ENCODE measurements around the gene NUDT3.

Gene NUDT3

DNA sequence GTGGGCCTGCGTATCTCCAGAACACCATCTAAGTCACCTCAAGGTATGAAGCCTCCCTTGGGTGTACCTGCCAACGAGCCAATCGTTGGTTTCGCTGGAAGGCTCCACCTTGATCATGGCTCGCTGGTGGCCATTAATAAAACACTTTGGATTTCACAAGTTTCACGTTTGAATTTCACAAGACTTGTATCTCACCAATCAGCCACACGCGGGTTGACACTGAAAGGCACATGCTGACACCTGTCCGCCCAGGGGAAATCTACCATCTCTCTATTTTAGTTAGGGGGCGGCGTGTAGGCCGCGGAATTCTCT is 156.4 kb downstream of the NUDT3 start:
- DNase-seq = no peak

DNA sequence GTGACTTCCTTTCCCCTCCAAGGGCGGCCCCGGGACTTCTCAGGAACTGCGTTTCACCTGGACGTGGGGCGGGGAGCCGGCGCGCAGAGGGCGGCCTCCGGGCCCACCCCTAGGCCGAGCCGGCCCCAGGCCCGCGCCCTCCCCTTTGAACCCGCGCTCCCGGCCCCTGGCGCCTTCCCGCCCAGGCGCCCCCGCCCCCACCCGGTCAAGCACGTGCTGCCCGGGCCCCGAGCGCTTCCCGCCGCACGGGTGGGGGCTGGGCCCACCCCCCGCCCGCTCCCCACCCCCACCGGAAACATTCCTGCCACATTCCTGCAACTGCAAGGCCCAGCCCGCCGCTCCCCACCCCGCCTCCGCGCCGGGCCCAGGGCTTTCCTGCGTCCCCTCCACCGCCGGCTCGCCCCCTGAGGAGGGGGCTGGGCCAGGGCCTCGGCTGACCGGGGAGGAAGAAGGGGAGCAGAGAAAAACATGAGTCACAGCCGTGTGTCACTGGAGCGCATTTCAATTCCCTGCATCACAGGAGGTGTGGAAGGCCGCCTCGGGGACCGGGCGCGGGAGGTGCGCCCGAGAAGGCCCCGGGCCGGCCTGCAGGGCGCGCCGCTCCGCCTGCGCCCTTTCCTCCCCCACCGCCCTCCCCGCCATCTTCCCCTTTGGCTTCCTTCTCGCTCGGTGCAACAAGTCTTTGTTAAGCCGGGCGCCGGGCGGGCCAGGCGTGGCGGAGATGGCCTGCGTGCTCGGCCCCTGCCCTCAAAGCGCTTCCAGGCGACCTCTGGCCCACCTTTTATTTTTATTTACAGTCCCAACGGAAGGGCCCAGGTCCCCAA is 156.9 kb downstream of the NUDT3 start:
- no peak for DNase-seq

DNA sequence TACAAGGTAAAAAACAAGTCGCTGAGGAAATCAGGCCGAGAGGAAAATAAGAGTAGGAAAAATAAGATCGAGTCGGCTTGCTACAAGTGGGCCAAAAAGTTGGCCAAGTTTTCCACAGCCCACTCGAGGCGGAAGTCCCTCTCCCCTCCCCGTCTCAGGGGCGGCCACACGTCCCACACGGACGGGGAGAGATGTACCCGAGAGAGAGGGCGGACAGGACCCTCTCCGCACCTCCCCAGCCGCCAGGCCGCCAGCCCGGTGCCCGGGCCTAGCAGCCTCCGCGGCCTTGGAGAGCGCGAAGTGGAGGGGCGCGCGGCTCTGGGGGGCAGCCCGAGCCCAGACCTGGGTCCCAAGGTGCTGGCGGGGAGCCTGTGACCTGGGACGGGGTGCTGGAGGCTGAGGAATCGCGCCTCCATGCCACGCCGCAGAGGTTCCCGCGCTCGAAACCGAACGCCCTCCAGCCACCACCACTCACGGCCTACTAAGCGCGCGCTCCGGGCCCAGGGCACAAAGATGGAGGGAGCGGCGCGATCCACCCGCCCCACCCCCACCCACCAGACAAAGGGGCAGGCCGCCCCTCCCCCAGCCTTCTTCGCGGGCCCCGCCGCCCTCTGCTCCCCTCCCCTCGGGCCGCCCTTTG is 157.7 kb downstream of the NUDT3 start:
- no peak for DNase-seq

DNA sequence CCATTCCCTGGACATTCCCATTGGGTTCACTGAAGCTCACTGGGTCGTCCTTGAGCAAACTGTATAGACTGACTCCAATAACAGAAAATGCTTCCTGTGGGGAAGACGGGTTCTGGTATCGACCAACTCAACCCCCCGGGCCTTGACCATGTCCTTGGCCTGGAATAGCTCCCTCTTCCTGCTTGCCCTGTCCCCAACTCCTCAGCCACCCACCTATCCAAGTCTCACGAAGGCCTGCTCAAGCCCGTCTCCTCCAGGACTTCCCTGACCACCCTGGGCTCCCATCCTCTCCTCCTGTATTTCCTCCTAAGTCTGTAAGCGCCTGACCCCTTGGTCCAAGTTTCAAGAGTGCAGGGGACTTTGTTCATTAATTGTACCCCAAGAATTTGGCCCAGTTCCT is 158.6 kb downstream of the NUDT3 start:
- DNase-seq = no peak

DNA sequence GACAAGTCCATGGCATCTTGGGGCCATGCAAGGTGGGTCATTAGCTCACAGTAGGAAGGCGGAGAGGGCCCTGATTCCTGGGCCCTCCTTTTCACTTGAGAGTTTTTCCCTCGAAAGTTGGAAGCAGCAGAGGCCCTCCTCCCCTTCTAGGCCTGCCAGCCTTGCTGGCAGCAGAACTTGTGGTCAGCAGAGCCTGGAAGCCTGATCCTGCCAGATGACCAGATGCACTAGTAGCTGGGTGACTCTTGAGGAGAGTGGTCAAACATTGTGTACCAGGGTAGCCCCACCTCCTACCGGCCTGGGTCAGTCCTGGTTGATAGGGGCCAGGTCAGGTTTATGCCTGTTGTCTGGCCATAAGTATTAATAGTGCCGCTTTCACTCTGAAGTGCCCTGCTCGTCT is 159.6 kb downstream of the NUDT3 start:
- DNase-seq = no peak

DNA sequence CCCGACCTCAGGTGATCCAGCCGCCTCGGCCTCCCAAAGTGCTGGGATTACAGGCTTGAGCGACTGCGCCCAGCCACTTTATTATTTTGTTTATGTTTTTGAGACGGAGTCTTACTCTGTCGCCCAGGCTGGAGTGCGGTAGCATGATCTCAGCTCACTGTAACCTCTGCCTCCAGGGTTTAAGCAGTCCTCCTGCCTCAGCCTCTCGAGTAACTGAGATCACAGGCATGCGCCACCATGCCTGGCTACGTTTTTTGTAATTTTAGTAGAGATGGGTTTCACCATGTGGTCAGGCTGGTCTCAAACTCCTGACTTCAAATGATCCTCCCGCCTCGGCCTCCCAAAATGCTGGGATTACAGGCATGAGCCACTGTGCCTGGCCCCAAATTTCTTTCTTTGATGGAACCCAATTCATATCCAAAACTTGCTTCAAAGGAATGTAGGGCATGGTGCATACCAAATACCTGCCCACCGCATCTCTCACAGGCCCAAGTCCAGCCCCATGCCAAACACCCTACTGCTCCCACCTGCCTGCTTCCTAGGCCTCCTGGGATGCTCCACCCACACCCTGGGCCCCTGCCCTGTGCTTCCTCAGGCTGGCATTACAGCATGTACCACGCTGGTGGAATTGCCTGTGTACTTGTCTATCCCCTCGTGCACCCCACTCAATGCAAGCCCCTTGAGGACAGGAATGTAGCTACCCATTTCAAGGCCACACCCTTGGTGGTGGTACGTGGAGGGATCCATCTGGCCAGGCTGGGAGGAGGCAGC is 160.7 kb downstream of the NUDT3 start:
- DNase-seq = no peak

DNA sequence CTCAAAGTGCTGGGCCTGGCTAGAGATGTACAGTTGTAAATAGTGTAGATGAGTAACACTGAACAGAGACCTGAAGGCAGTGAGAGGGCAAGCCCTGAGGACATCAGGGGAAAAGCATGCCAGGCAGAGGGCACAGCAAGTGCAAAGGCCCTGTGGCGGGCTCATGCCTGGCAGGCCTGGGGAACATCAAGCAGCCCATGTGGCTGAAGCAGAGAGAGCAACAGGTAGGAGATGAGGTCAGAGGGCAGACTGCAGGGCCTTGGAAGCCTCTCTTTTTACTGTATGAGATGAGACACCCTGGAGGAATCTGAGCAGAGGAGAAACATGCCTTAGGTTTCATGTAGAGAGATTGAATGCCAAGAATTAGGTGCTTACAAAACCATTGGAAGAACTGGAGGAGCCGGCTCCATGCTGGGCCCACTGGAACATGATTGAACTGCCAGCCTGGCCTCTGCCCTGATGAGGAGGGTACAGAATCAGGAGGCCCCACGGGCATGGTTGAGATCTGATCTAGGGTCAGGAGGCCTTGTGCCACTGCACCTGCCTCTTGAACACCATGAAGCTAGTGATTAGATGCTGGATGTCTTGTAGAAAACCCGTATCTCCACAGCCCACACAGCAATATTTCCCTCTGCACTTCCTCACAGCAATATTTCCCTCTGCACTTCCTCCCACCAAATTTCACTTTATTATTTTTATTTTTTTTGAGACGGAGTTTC is 161.7 kb downstream of the NUDT3 start:
- no peak for DNase-seq

DNA sequence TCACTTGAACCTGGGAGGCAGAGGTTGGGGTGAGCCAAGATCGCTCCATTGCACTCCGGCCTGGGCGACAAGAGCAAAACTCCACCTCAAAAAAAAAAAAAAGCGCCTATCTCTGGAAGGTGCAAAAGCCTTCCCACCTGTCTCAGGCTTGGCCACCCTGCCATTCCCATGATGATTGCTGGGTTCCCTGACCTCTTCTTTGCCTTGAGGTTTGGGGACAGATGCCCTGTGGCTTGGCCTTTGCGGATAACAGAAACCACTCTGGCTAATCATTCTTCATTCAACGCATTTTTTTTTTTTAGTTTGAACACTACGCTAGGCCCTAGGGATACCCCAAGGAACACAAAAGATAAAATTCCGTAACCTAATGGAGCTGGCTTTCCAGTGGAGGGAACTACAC is 162.6 kb downstream of the NUDT3 start:
- DNase-seq = no peak
